SU-DHL-6 (cell line): Measurements from ENCODE around the gene RGS3.

Experiments used
- EZH2phosphoT487 ChIP-seq: fragments of 200-600 bp; sonication (generic), shearing (Covaris generic); conservative IDR thresholded peaks from 2 replicates; pipeline ENCODE4 v1.6.1; 2018; ENCODE audit warnings: mild to moderate bottlenecking, antibody characterized with exemption, low read length, moderate library complexity, mixed read lengths
- TF ChIP-seq, protein P1 (sequence below): fragments of 200-600 bp; sonication (generic); IDR thresholded peaks from one replicate; pipeline ENCODE4 v1.5.1; 2017; ENCODE audit warnings: antibody characterized with exemption, mild to moderate bottlenecking, low read length, moderate library complexity; ENCODE audit not compliant: insufficient read depth, poor library complexity, severe bottlenecking

DNA sequence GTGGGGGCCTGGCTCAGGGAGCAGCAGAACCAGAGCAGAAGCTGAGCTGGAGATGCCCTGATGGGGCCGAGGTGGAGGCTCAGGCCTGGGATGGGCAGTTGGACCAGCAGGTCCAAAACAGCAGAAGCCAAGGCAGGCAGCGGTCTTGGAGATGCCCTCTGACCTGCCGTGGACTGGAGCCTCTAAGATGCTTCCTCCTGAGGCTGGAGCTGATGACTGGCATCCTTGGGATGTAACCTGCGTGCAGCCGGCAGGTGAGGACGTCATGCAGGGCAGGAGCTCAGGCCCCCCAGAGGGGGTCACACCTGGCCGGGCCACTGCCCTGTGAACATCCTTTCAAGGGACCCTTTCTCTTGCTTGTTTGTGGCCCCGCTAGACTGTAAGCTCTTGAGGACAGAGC lies 162.0 kb downstream of the RGS3 start:
- TF ChIP-seq, protein P1, sequence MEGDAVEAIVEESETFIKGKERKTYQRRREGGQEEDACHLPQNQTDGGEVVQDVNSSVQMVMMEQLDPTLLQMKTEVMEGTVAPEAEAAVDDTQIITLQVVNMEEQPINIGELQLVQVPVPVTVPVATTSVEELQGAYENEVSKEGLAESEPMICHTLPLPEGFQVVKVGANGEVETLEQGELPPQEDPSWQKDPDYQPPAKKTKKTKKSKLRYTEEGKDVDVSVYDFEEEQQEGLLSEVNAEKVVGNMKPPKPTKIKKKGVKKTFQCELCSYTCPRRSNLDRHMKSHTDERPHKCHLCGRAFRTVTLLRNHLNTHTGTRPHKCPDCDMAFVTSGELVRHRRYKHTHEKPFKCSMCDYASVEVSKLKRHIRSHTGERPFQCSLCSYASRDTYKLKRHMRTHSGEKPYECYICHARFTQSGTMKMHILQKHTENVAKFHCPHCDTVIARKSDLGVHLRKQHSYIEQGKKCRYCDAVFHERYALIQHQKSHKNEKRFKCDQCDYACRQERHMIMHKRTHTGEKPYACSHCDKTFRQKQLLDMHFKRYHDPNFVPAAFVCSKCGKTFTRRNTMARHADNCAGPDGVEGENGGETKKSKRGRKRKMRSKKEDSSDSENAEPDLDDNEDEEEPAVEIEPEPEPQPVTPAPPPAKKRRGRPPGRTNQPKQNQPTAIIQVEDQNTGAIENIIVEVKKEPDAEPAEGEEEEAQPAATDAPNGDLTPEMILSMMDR = no peak
- TF ChIP-seq EZH2phosphoT487 = no peak
